KMS-11 (cell line): ENCODE results near the gene G6PD.
"Not testable (repeated sequence)": the region's sequence is repeated elsewhere in the genome, so short reads cannot be mapped to it uniquely, and the experiment has no call there.

Source experiments
- H2AFZ ChIP-seq: fragments of 200-600 bp; sonication (generic); 2 replicates; pipeline ENCODE4 v1.6.1; 2016; ENCODE audit warnings: antibody characterized with exemption, mixed run types, low read depth
- H3K27ac ChIP-seq: fragments of 200-600 bp; sonication (generic); 2 replicates; pipeline ENCODE4 v1.6.1; 2016; ENCODE audit warnings: mild to moderate bottlenecking, mixed run types
- H3K27me3 ChIP-seq: fragments of 200-600 bp; sonication (generic); 2 replicates; pipeline ENCODE4 v1.6.1; 2017; ENCODE audit warnings: mild to moderate bottlenecking, low read depth, mixed run types, moderate library complexity; ENCODE audit not compliant: insufficient read depth
- H3K36me3 ChIP-seq: fragments of 200-600 bp; sonication (generic); 2 replicates; pipeline ENCODE4 v1.6.1; 2017; ENCODE audit warnings: mild to moderate bottlenecking, mixed run types; ENCODE audit not compliant: insufficient read depth
- H3K4me1 ChIP-seq: fragments of 200-600 bp; sonication (generic); 2 replicates; pipeline ENCODE4 v1.6.1; 2016; ENCODE audit warnings: mild to moderate bottlenecking, low read depth, mixed run types; ENCODE audit not compliant: poor library complexity, severe bottlenecking
- H3K4me2 ChIP-seq: fragments of 200-600 bp; sonication (generic); 2 replicates; pipeline ENCODE4 v1.7.0; 2016; ENCODE audit warnings: mild to moderate bottlenecking, mixed run types
- H3K4me3 ChIP-seq: fragments of 200-600 bp; sonication (generic); IDR thresholded peaks from 2 replicates; pipeline ENCODE4 v1.6.1; 2017; ENCODE audit warnings: low read depth, low read length, mixed read lengths; ENCODE audit not compliant: insufficient read depth
- H3K79me2 ChIP-seq: fragments of 200-600 bp; sonication (generic); 2 replicates; pipeline ENCODE4 v1.6.1; 2016; ENCODE audit warnings: low read depth, mixed run types; ENCODE audit not compliant: insufficient read depth
- H3K9ac ChIP-seq: fragments of 200-600 bp; sonication (generic); 2 replicates; pipeline ENCODE4 v1.6.1; 2016; ENCODE audit warnings: mild to moderate bottlenecking, mixed run types
- H4K20me1 ChIP-seq: fragments of 200-600 bp; sonication (generic); 2 replicates; pipeline ENCODE4 v1.6.1; 2016; ENCODE audit warnings: mild to moderate bottlenecking, mixed run types; ENCODE audit not compliant: insufficient read depth
- TF ChIP-seq, protein P1 (sequence below): fragments of 200-600 bp; sonication (generic); conservative IDR thresholded peaks from 2 replicates; pipeline ENCODE4 v1.6.1; 2017; ENCODE audit warnings: low read depth, mild to moderate bottlenecking, antibody characterized with exemption, low read length, moderate library complexity, mixed read lengths

Gene G6PD

GRCh38 chrX:154558060-154558690, 11.5 kb upstream of the G6PD start:
- not testable (repeated sequence) for H3K27ac ChIP-seq, H3K4me2 ChIP-seq, H3K36me3 ChIP-seq, H3K9ac ChIP-seq, H3K4me3 ChIP-seq, H3K79me2 ChIP-seq, H4K20me1 ChIP-seq, H3K27me3 ChIP-seq, H3K4me1 ChIP-seq, H2AFZ ChIP-seq

DNA sequence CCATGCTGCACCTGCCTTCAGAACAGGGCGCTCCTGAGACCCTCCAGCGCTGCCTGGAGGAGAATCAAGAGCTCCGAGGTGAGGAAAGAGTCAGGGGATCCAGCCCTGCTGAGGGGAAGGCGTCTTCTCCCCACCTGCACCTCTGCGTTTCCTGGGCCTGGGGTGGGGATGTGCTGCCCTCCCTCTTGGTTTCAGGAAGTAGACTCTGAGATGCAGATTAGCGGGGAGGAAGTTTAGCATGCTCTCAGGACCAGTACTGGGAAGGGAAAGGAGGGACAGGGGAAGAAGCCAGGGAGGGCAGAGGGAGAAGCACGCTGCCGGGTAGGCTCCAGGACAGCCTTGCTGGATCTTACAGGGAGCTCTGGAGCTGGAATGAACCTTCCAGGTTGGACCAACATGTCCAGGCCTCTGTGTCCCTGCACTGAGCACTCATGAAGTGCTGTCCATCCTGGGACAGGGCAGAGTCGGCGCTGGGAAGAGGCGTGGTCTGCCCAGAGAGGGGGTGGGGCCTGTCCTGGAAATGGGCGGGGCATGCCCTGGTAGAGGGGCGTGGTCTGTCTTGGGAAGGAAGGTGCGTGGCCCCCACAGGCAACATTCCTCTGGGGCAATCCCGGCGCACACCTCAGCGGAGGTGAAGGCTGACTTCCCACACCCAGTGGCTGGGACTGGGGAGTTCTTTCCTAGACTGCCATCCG, 5.6 kb upstream of the G6PD start:
- H3K36me3 ChIP-seq, H3K27ac ChIP-seq, H2AFZ ChIP-seq, H4K20me1 ChIP-seq, H3K4me3 ChIP-seq, H3K4me1 ChIP-seq, H3K27me3 ChIP-seq, H3K4me2 ChIP-seq, H3K9ac ChIP-seq: not testable (repeated sequence)
- H3K79me2 ChIP-seq: peaks cover 28% of the 10 kb centered on the region

DNA sequence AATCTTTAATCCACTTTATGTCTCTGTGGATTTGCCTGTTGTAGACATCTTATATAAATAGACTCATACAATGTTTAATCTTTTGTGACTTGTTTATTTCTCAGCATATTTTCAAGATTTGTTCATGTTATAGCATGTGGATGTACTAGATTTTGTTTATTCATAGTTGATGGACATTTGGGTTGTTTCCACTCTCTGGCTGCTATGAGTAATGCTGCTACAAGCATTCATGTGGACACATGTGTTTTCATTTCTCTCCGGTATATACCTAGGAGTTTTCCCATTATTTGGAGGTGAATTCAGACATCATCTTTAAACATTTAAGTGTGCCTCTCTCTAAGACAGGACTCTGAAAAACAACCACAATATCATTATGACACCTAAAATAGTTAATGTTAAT, 3.1 kb upstream of the G6PD start:
- H3K4me3 ChIP-seq: no peak overlapping the region
- H3K79me2 ChIP-seq: peaks cover 28% of the 10 kb centered on the region

GRCh38 chrX:154548028-154548316, 1.3 kb upstream of the G6PD start:
- Histone ChIP-seq H2AFZ (peak overlapping the region; percentile 64; the same call in 1 of the 2 replicates), H3K9ac (peak overlapping the region; percentile 61), H3K27me3 (no peaks in the 10 kb centered on the region)

More for the DNA sequence above, 3.1 kb upstream of the G6PD start:
- TF ChIP-seq, protein P1, sequence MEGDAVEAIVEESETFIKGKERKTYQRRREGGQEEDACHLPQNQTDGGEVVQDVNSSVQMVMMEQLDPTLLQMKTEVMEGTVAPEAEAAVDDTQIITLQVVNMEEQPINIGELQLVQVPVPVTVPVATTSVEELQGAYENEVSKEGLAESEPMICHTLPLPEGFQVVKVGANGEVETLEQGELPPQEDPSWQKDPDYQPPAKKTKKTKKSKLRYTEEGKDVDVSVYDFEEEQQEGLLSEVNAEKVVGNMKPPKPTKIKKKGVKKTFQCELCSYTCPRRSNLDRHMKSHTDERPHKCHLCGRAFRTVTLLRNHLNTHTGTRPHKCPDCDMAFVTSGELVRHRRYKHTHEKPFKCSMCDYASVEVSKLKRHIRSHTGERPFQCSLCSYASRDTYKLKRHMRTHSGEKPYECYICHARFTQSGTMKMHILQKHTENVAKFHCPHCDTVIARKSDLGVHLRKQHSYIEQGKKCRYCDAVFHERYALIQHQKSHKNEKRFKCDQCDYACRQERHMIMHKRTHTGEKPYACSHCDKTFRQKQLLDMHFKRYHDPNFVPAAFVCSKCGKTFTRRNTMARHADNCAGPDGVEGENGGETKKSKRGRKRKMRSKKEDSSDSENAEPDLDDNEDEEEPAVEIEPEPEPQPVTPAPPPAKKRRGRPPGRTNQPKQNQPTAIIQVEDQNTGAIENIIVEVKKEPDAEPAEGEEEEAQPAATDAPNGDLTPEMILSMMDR: no peak
- no peak overlapping the region for H3K4me2 ChIP-seq
- no peak overlapping the region for H2AFZ ChIP-seq
- no peaks in the 10 kb centered on the region for H4K20me1 ChIP-seq
- H3K27me3 ChIP-seq: no peaks in the 10 kb centered on the region
- H3K4me1 ChIP-seq: peaks cover 14% of the 10 kb centered on the region
- no peak overlapping the region for H3K9ac ChIP-seq
- no peaks in the 10 kb centered on the region for H3K36me3 ChIP-seq
- no peak overlapping the region for H3K27ac ChIP-seq

GRCh38 chrX:154547245-154548027, 790 bp upstream of the G6PD start, which contains the start of gene IKBKG:
Gene IKBKG (plus strand): TSS chrX:154547620. CDS start chrX:154552003, 4,383 bp downstream.
- peaks cover 14% of the 10 kb centered on the region for H3K4me1 ChIP-seq
- no peaks in the 10 kb centered on the region for H3K27me3 ChIP-seq
- peak within 1 kb of the TSS; percentile 89 for H3K4me2 ChIP-seq
- H3K27ac ChIP-seq: peak within 1 kb of the TSS; percentile 71
- H4K20me1 ChIP-seq: no peaks in the 10 kb centered on the region
- peaks cover 28% of the 10 kb centered on the region for H3K79me2 ChIP-seq
- TF ChIP-seq, protein P1: no peak
- H3K4me3 ChIP-seq: no peak within 1 kb of the TSS
- H3K36me3 ChIP-seq: no peaks in the 10 kb centered on the region
- H2AFZ ChIP-seq: peak within 1 kb of the TSS; percentile 64; the same call in 1 of the 2 replicates
- H3K9ac ChIP-seq: peak within 1 kb of the TSS; percentile 61

More at GRCh38 chrX:154548028-154548316, 1.3 kb upstream of the G6PD start:
- peak overlapping the region; percentile 67 for H3K4me2 ChIP-seq
- peak overlapping the region; percentile 71 for H3K27ac ChIP-seq
- H4K20me1 ChIP-seq: no peaks in the 10 kb centered on the region
- peaks cover 14% of the 10 kb centered on the region for H3K4me1 ChIP-seq
- TF ChIP-seq, protein P1: no peak
- no peaks in the 10 kb centered on the region for H3K36me3 ChIP-seq
- no peak overlapping the region for H3K4me3 ChIP-seq
- H3K79me2 ChIP-seq: peaks cover 28% of the 10 kb centered on the region
